IMR-90 (cell line): Measurements from ENCODE around the gene LDHAL6A. TPM values are rescaled to one million over a fixed set of nuclear protein-coding genes. Genes with fewer than 3 reads are reported as not detected.

ENCODE experiments used
- ATAC-seq: fragments of 200-7000 bp; cut with Tn5 transposase; 2 replicates; pipeline ENCODE4 v1.9.1; 2020; ENCODE audit warnings: low read depth, mild to moderate bottlenecking, moderate library complexity
- BruUV-seq: library from RNA; stranded (reverse); fragments of 400-500 nt; replicated peaks from 2 replicates; lab custom pipeline; 2021; lab: Mats Ljungman, UMichigan
- CTCF ChIA-PET: fragments of 300-600 bp; formaldehyde crosslinking; extraction: SDS; loops from one replicate; lab custom pipeline; 2021; ENCODE audit warnings: antibody characterized with exemption; lab: Yijun Ruan, JAX
- POLR2A ChIA-PET: fragments of 300-600 bp; sonication (Branson Sonifier 250); formaldehyde crosslinking; loops from one replicate; lab custom pipeline; 2022; ENCODE audit warnings: antibody characterized with exemption; ENCODE audit not compliant: unreplicated experiment; lab: Charles Lee
- DNase-seq: peaks from one replicate; pipeline ENCODE4 v3.0.0; 2013
- H2AFZ ChIP-seq: replicated peaks from 2 replicates; pipeline ENCODE3; 2013; ENCODE audit warnings: low read length, mild to moderate bottlenecking; ENCODE audit not compliant: poor library complexity
- H2AK5ac ChIP-seq: 2 replicates; pipeline ENCODE4 v1.6.1; 2013; ENCODE audit warnings: low read depth, low read length, inconsistent platforms
- H2AK9ac ChIP-seq: replicated peaks from 2 replicates; pipeline ENCODE3; 2013; ENCODE audit warnings: mild to moderate bottlenecking, low read depth, low read length, moderate library complexity; ENCODE audit not compliant: poor library complexity
- H2BK120ac ChIP-seq: 2 replicates; pipeline ENCODE4 v1.6.1; 2013; ENCODE audit warnings: low read depth, low read length, inconsistent platforms
- H2BK15ac ChIP-seq: 3 replicates; pipeline ENCODE4 v1.6.1; 2013; ENCODE audit warnings: low read depth, low read length, inconsistent platforms
- H2BK20ac ChIP-seq: 2 replicates; pipeline ENCODE4 v1.6.1; 2013; ENCODE audit warnings: low read depth, mild to moderate bottlenecking, inconsistent platforms, low read length, moderate library complexity
- H2BK5ac ChIP-seq: 2 replicates; pipeline ENCODE4 v1.6.1; 2013; ENCODE audit warnings: mild to moderate bottlenecking, low read depth, low read length, inconsistent platforms; ENCODE audit not compliant: poor library complexity, severe bottlenecking
- H3K14ac ChIP-seq: replicated peaks from 2 replicates; pipeline ENCODE4 v1.6.1; 2013; ENCODE audit warnings: low read depth, low read length, inconsistent platforms
- H3K18ac ChIP-seq: 2 replicates; pipeline ENCODE4 v1.6.1; 2013; ENCODE audit warnings: low read depth, low read length, control low read depth
- H3K23ac ChIP-seq: 2 replicates; pipeline ENCODE4 v1.6.1; 2013; ENCODE audit warnings: low read depth, low read length, inconsistent platforms
- H3K27ac ChIP-seq: 2 replicates; pipeline ENCODE4 v1.5.1; 2013; ENCODE audit warnings: mild to moderate bottlenecking, control low read depth, low read length; ENCODE audit not compliant: insufficient read depth
- H3K27me3 ChIP-seq: 2 replicates; pipeline ENCODE4 v1.6.1; 2013; ENCODE audit warnings: low read length; ENCODE audit not compliant: control insufficient read depth, insufficient read depth
- H3K36me3 ChIP-seq: 2 replicates; pipeline ENCODE4 v1.6.1; 2013; ENCODE audit warnings: low read length, mixed read lengths; ENCODE audit not compliant: control insufficient read depth, insufficient read depth
- H3K4ac ChIP-seq: 2 replicates; pipeline ENCODE4 v1.6.1; 2013; ENCODE audit warnings: low read depth, low read length, inconsistent platforms
- H3K4me1 ChIP-seq: 2 replicates; pipeline ENCODE4 v1.6.1; 2013; ENCODE audit warnings: low read length, mixed read lengths; ENCODE audit not compliant: control insufficient read depth, insufficient read depth
- H3K4me2 ChIP-seq: 2 replicates; pipeline ENCODE4 v1.6.1; 2013; ENCODE audit warnings: low read depth, mild to moderate bottlenecking, control low read depth, low read length, moderate library complexity
- H3K4me3 ChIP-seq: 2 replicates; pipeline ENCODE4 v1.5.1; 2013; ENCODE audit warnings: low read depth, mild to moderate bottlenecking, control low read depth, low read length, moderate library complexity; ENCODE audit not compliant: insufficient read depth
- H3K56ac ChIP-seq: 2 replicates; pipeline ENCODE4 v1.6.1; 2013; ENCODE audit warnings: low read length, inconsistent platforms; ENCODE audit not compliant: insufficient read depth; ENCODE audit errors: extremely low read depth
- H3K79me1 ChIP-seq, 2 experiments: 2 replicates each; pipeline ENCODE4 v1.6.1; 2013; ENCODE audit warnings: low read length in 2 of 2, inconsistent platforms in 1 of 2, low read depth in 1 of 2
- H3K9ac ChIP-seq: 2 replicates; pipeline ENCODE4 v1.6.1; 2013; ENCODE audit warnings: low read depth, low read length, control low read depth
- H3K9me1 ChIP-seq: 2 replicates; pipeline ENCODE4 v1.6.1; 2013; ENCODE audit warnings: low read length, inconsistent platforms; ENCODE audit not compliant: insufficient read depth
- H3K9me3 ChIP-seq: 2 replicates; pipeline ENCODE4 v1.6.1; 2013; ENCODE audit warnings: low read length; ENCODE audit not compliant: control insufficient read depth, insufficient read depth
- H4K20me1 ChIP-seq: 2 replicates; pipeline ENCODE4 v1.6.1; 2013; ENCODE audit warnings: low read length, inconsistent platforms; ENCODE audit not compliant: insufficient read depth
- H4K5ac ChIP-seq: 2 replicates; pipeline ENCODE4 v1.6.1; 2013; ENCODE audit warnings: mild to moderate bottlenecking, low read depth, low read length, control low read depth
- H4K8ac ChIP-seq, 2 experiments: 2 replicates each; pipeline ENCODE4 v1.6.1; 2013; ENCODE audit warnings: low read depth in 2 of 2, low read length in 2 of 2, control low read depth in 1 of 2, inconsistent platforms in 1 of 2
- H4K91ac ChIP-seq: 2 replicates; pipeline ENCODE4 v1.6.1; 2013; ENCODE audit warnings: low read depth, low read length, inconsistent platforms; ENCODE audit not compliant: insufficient read depth
- NFE2L2 ChIP-seq: fragments of 150-350 bp; IDR thresholded peaks from 2 replicates; pipeline ENCODE4 v1.6.1; 2016; ENCODE audit warnings: low read depth, mild to moderate bottlenecking, low read length
- USF2 ChIP-seq: fragments of 150-350 bp; IDR thresholded peaks from 2 replicates; pipeline ENCODE4 v1.6.1; 2017; ENCODE audit warnings: mild to moderate bottlenecking, antibody characterized with exemption, low read length, low read depth
- WGBS, 2 experiments: methylation state at CpG; one replicate each; pipeline versions ENCODE4 v1.1.5 to v1.1.7; 2013; ENCODE audit warnings: missing lambda C conversion rate in 2 of 2; ENCODE audit not compliant: insufficient read length in 1 of 2; ENCODE audit errors: extremely low coverage in 2 of 2; 5-methylcytosine and 5-hydroxymethylcytosine counted together
- dilution Hi-C: fragments of 300-500 bp; cut with HindIII; formaldehyde crosslinking; loops from one replicate; pipeline ENCODE4 v1.14.3; 2018; ENCODE audit warnings: low sequenced_read_pairs; ENCODE audit not compliant: unreplicated experiment
- in situ Hi-C: fragments of 300-500 bp; cut with MboI; formaldehyde crosslinking; loops from 3 replicates; pipeline ENCODE4 v1.14.3; 2019; ENCODE audit warnings: low sequenced_read_pairs, inconsistent platforms, mixed read lengths
- intact Hi-C: fragments of 100-400 bp; cut with micrococcal nuclease; formaldehyde crosslinking; loops from 2 replicates; pipeline ENCODE4 v1.10.0; 2022
- polyA plus RNA-seq, 3 experiments: library from polyadenylated mRNA; depleted of rRNA; stranded (reverse); fragments of >200 nt; gene quantifications; 2 replicates each; pipeline ENCODE4 v1.2.3, GENCODE V29; 2012; ENCODE audit warnings: low replicate concordance in 1 of 3
- total RNA-seq: library from RNA; depleted of rRNA; stranded (reverse); fragments of >200 nt; gene quantifications from 2 replicates; pipeline ENCODE4 v1.2.3, GENCODE V29; 2012

The LDHAL6A gene
- total and polyA plus RNA-seq, 2 of the 4 experiments (the other 2 are of a cell fraction), result not detected

GRCh38 chr11:18485913-18486528 lies 30.4 kb downstream of the LDHAL6A start:
- peaks cover 33% of the 10 kb centered on the region for H3K36me3 ChIP-seq
- in situ Hi-C loops (no loop called here), intact Hi-C loops (no loop called here), dilution Hi-C loops (no loop called here)
- H3K27me3 ChIP-seq, result no peaks in the 10 kb centered on the region
- H3K4ac ChIP-seq, result no peak overlapping the region
- no peak overlapping the region for H2BK120ac ChIP-seq
- no peak overlapping the region for H3K4me2 ChIP-seq
- DNase-seq (no peak), ATAC-seq (no peak)
- ChIA-PET POLR2A (no interaction called here), CTCF (no interaction called here)
- no peak overlapping the region for H4K91ac ChIP-seq
- H2AFZ ChIP-seq, result no peak overlapping the region
- TF ChIP-seq USF2, result no peak
- TF ChIP-seq NFE2L2, result no peak
- H3K27ac ChIP-seq, result no peak overlapping the region
- H3K56ac ChIP-seq, result no peak overlapping the region
- no peaks in the 10 kb centered on the region for H3K9me3 ChIP-seq
- no TSS peak for BruUV-seq
- no peak overlapping the region for H3K18ac ChIP-seq
- H3K23ac ChIP-seq, result no peak overlapping the region
- H3K4me3 ChIP-seq, result no peak overlapping the region
- no peak overlapping the region for H2BK5ac ChIP-seq
- H3K4me1 ChIP-seq, result no peaks in the 10 kb centered on the region
- H2BK15ac ChIP-seq, result no peak overlapping the region
- H2AK9ac ChIP-seq, result no peak overlapping the region
- peaks cover 3 to 10% of the 10 kb centered on the region in 2 experiments; a peak in 2 of 4 replicates for H3K79me1 ChIP-seq
- no peak overlapping the region for H3K9ac ChIP-seq
- no peaks in the 10 kb centered on the region for H3K9me1 ChIP-seq
- no peaks in the 10 kb centered on the region for H4K20me1 ChIP-seq
- H2AK5ac ChIP-seq, result no peak overlapping the region
- H3K14ac ChIP-seq, result no peak overlapping the region
- H2BK20ac ChIP-seq, result no peak overlapping the region
- H4K5ac ChIP-seq, result no peak overlapping the region
- WGBS, 2 experiments, result no CpG with 5 or more reads among the region's 8 CpGs
- no peak overlapping the region for H4K8ac ChIP-seq
